ENCODE results near the gene DCC. TPM values are rescaled to one million over a fixed set of nuclear protein-coding genes. Genes with fewer than 3 reads are reported as not detected.

The DCC gene
- total RNA-seq, 2 donors from 2014 or later, result 0.10 to 0.48 TPM

- H3K27ac ChIP-seq, result no peak overlapping the region
- H3K4me3 ChIP-seq, result no peak overlapping the region
- H3K27me3 ChIP-seq, result no peaks in the 10 kb centered on the region
- no peak overlapping the region for H3K9ac ChIP-seq (ENCODE audit: low read depth in 2 of 2, low read length in 2 of 2)
- no peaks in the 10 kb centered on the region for H3K36me3 ChIP-seq
- TF ChIP-seq CTCF (IDR thresholded peaks at IDR 0.05), result no peak
- H3K9me3 ChIP-seq, result no peaks in the 10 kb centered on the region
- intact Hi-C loops (cut with DNase I), result no loop called here
- H3K4me1 ChIP-seq, result no peaks in the 10 kb centered on the region
- DNase-seq, result no peak
Measured at GRCh38 chr18:52442686-52443085, 102.7 kb downstream of the DCC start.

DNA sequence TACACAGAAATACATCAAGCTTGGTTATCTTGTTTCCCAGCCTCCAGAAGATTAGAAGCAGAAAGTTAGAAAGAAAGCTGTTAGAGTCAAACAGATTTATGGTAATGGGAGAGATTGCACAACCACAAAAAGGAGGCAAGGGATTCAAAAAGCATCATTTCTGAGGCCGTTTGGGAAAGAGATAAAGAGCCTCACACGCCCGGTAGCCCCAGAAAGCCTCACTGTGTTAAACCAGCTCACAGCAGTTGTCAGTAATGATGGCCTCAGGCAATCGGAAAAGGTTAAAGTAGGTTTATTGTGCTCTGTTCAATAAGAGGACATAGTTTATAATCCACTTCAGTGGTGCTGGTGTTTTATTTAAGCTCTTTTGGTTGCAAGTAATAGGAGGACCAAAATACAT, 111.3 kb downstream of the DCC start:
- no peak overlapping the region for H3K27ac ChIP-seq
- H3K9me3 ChIP-seq, result no peaks in the 10 kb centered on the region
- H3K4me1 ChIP-seq, result no peaks in the 10 kb centered on the region
- intact Hi-C loops (cut with DNase I), result no loop called here
- H3K9ac ChIP-seq (ENCODE audit: low read depth in 2 of 2, low read length in 2 of 2), result no peak overlapping the region
- H3K36me3 ChIP-seq, result no peaks in the 10 kb centered on the region
- no peak for TF ChIP-seq CTCF (IDR thresholded peaks at IDR 0.05)
- H3K4me3 ChIP-seq, result no peak overlapping the region
- no peaks in the 10 kb centered on the region for H3K27me3 ChIP-seq
- no peak for DNase-seq

GRCh38 chr18:52451851-52452250, 111.9 kb downstream of the DCC start:
- Histone ChIP-seq H3K36me3 (no peaks in the 10 kb centered on the region), H3K27ac (no peak overlapping the region), H3K27me3 (no peaks in the 10 kb centered on the region), H3K4me3 (no peak overlapping the region), H3K9me3 (no peaks in the 10 kb centered on the region), H3K4me1 (no peaks in the 10 kb centered on the region), H3K9ac (ENCODE audit: low read depth in 2 of 2, low read length in 2 of 2) (no peak overlapping the region)
- no peak for TF ChIP-seq CTCF (IDR thresholded peaks at IDR 0.05)
- no peak for DNase-seq
- intact Hi-C loops (cut with DNase I), result no loop called here

- Histone ChIP-seq H3K4me1 (no peaks in the 10 kb centered on the region), H3K9ac (ENCODE audit: low read depth in 2 of 2, low read length in 2 of 2) (no peak overlapping the region), H3K27ac (no peak overlapping the region), H3K9me3 (no peaks in the 10 kb centered on the region), H3K4me3 (no peak overlapping the region), H3K36me3 (no peaks in the 10 kb centered on the region), H3K27me3 (no peaks in the 10 kb centered on the region)
- TF ChIP-seq CTCF (IDR thresholded peaks at IDR 0.05), result no peak
- intact Hi-C loops (cut with DNase I), result no loop called here
- DNase-seq, result no peak
Measured at GRCh38 chr18:52452427-52452826, 112.4 kb downstream of the DCC start.

DNA sequence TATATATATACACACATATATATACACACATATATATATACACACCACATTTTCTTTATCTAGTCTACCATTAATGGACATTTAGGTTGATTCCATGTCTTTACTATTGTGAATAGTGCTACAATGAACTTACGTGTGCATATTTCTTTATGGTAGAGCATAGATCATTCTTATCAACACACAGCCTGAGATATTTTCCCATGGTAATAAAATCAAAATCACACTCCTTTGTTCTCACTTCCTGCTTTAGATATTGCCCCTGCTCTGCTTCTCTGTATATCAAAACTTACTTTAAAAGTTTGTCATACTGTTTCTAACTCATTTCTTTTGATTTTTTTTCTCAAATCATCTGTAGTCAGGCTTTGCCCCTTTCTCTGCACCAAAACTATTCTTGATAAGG, 119.9 kb downstream of the DCC start:
- Histone ChIP-seq H3K9me3 (no peaks in the 10 kb centered on the region), H3K27ac (no peak overlapping the region), H3K9ac (ENCODE audit: low read depth in 2 of 2, low read length in 2 of 2) (no peak overlapping the region), H3K36me3 (no peaks in the 10 kb centered on the region), H3K4me1 (no peaks in the 10 kb centered on the region), H3K4me3 (no peak overlapping the region), H3K27me3 (no peaks in the 10 kb centered on the region)
- no peak for TF ChIP-seq CTCF (IDR thresholded peaks at IDR 0.05)
- intact Hi-C loops (cut with DNase I), result no loop called here
- no peak for DNase-seq

DNA sequence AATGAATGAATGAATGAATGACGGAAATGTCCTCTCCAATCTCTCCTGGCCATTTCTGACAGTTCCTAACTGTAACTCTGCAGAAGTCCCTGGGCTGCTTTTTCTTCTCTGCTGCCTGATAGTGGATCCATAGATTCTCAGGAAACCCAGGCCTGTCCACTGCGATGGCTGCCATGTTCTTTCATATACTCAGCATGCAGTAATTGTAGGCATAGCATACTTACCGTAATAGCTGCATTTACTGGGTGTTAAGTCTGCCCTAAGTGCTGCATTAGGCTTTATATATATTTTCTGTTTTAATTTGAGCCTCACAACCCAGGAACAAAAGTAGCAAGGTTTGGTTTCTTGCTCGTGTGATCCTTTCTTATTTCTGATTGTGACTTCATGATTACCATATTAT, 122.9 kb downstream of the DCC start:
- TF ChIP-seq CTCF (IDR thresholded peaks at IDR 0.05), result no peak
- intact Hi-C loops (cut with DNase I), result no loop called here
- Histone ChIP-seq H3K27me3 (no peaks in the 10 kb centered on the region), H3K27ac (no peak overlapping the region), H3K4me3 (no peak overlapping the region), H3K36me3 (no peaks in the 10 kb centered on the region), H3K9ac (ENCODE audit: low read depth in 2 of 2, low read length in 2 of 2) (no peak overlapping the region), H3K9me3 (no peaks in the 10 kb centered on the region), H3K4me1 (no peaks in the 10 kb centered on the region)
- no peak for DNase-seq

Data from colonic mucosa (tissue), 4 donors.